SU-DHL-6 (cell line): ENCODE results near the gene CAPN9.

Experiments
- CTCF ChIP-seq: fragments of 200-600 bp; sonication (generic); IDR thresholded peaks from one replicate; pipeline ENCODE4 v1.5.1; 2017; ENCODE audit warnings: antibody characterized with exemption, mild to moderate bottlenecking, low read length, moderate library complexity; ENCODE audit not compliant: insufficient read depth, poor library complexity, severe bottlenecking
- EZH2phosphoT487 ChIP-seq: fragments of 200-600 bp; sonication (generic), shearing (Covaris generic); conservative IDR thresholded peaks from 2 replicates; pipeline ENCODE4 v1.6.1; 2018; ENCODE audit warnings: mild to moderate bottlenecking, antibody characterized with exemption, low read length, moderate library complexity, mixed read lengths

- TF ChIP-seq CTCF (no peak), EZH2phosphoT487 (no peak)
Observed at GRCh38 chr1:230849451-230850224, 102.5 kb downstream of the CAPN9 start.
